Skeletal muscle satellite cell (primary cell): Measurements from ENCODE around the gene CFAP410.
"Not testable (repeated sequence)": the region's sequence is repeated elsewhere in the genome, so short reads cannot be mapped to it uniquely, and the experiment has no call there.

ENCODE experiments used
- H3K27me3 ChIP-seq: 2 replicates; pipeline ENCODE4 v1.7.0; 2013; ENCODE audit warnings: low read length; ENCODE audit not compliant: control insufficient read depth, insufficient read depth
- H3K36me3 ChIP-seq: 2 replicates; pipeline ENCODE4 v1.7.0; 2013; ENCODE audit warnings: mild to moderate bottlenecking, control low read depth, low read length; ENCODE audit not compliant: insufficient read depth
- H3K4me1 ChIP-seq: 2 replicates; pipeline ENCODE4 v1.7.0; 2013; ENCODE audit warnings: low read length; ENCODE audit not compliant: control insufficient read depth, insufficient read depth
- H3K4me2 ChIP-seq: 2 replicates; pipeline ENCODE4 v1.7.0; 2013; ENCODE audit warnings: mild to moderate bottlenecking, low read length
- H3K4me3 ChIP-seq: 2 replicates; pipeline ENCODE4 v1.7.0; 2013; ENCODE audit warnings: low read length
- H3K9ac ChIP-seq: 2 replicates; pipeline ENCODE4 v1.7.0; 2013; ENCODE audit warnings: mild to moderate bottlenecking, low read depth, low read length, moderate library complexity
- H3K9me3 ChIP-seq: replicated peaks from 2 replicates; pipeline ENCODE4 v1.7.0; 2013; ENCODE audit warnings: mild to moderate bottlenecking, control low read depth, low read length

Gene CFAP410

GRCh38 chr21:44305691-44306090, 33.5 kb downstream of the CFAP410 start:
- H3K9me3 ChIP-seq = no peaks in the 10 kb centered on the region
- H3K4me1 ChIP-seq = peaks cover 12% of the 10 kb centered on the region
- H3K4me2 ChIP-seq = no peak overlapping the region
- no peak overlapping the region for H3K9ac ChIP-seq
- H3K36me3 ChIP-seq = peaks cover 19% of the 10 kb centered on the region
- H3K27me3 ChIP-seq = no peaks in the 10 kb centered on the region
- no peak overlapping the region for H3K4me3 ChIP-seq

DNA sequence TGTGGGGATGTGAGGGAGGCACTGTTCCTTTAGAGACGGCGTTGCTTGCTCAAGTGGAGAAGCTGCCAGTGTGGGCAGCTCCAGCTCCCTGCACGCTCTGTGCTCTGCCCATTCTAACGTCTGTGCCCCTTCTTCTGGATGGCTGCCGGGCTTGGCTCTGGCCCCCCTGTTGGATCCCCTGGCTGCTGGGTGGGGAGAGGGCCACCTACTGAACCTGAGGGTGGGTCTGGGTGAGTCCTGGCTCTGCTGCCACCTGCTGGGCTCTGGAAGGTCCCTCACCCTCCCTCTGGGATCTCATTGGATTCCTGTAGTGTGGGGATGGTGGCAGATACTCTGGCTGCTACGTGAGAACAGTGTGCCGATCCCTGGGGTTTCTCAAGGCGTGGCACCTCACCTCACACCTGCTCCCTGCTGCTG, 34.3 kb downstream of the CFAP410 start:
- peaks cover 16% of the 10 kb centered on the region for H3K36me3 ChIP-seq
- peaks cover 14% of the 10 kb centered on the region for H3K4me1 ChIP-seq
- H3K4me3 ChIP-seq = no peak overlapping the region
- H3K9me3 ChIP-seq = no peaks in the 10 kb centered on the region
- H3K4me2 ChIP-seq = no peak overlapping the region
- H3K27me3 ChIP-seq = no peaks in the 10 kb centered on the region
- H3K9ac ChIP-seq = no peak overlapping the region

- H3K9ac ChIP-seq = no peak overlapping the region
- H3K27me3 ChIP-seq = no peaks in the 10 kb centered on the region
- no peak overlapping the region for H3K4me2 ChIP-seq
- H3K36me3 ChIP-seq = peaks cover 13% of the 10 kb centered on the region
- H3K9me3 ChIP-seq = no peaks in the 10 kb centered on the region
- H3K4me1 ChIP-seq = peaks cover 20% of the 10 kb centered on the region
- no peak overlapping the region for H3K4me3 ChIP-seq
Measured at GRCh38 chr21:44304011-44304616, 35.1 kb downstream of the CFAP410 start.

GRCh38 chr21:44303490-44303981, 35.7 kb downstream of the CFAP410 start:
- Histone ChIP-seq H3K36me3 (peaks cover 8% of the 10 kb centered on the region), H3K4me3 (no peak overlapping the region), H3K27me3 (no peaks in the 10 kb centered on the region), H3K9ac (no peak overlapping the region), H3K4me1 (peaks cover 22% of the 10 kb centered on the region), H3K4me2 (no peak overlapping the region), H3K9me3 (no peaks in the 10 kb centered on the region)

- not testable (repeated sequence) for H3K9ac ChIP-seq
- H3K4me1 ChIP-seq = peaks cover 22% of the 10 kb centered on the region
Measured at GRCh38 chr21:44302573-44303401, 36.4 kb downstream of the CFAP410 start.

GRCh38 chr21:44301961-44302406, 37.2 kb downstream of the CFAP410 start:
- Histone ChIP-seq H3K36me3 (peaks cover 8% of the 10 kb centered on the region), H3K9me3 (no peaks in the 10 kb centered on the region), H3K4me1 (peaks cover 22% of the 10 kb centered on the region), H3K9ac (no peak overlapping the region), H3K4me2 (peak overlapping the region; percentile 99), H3K27me3 (no peaks in the 10 kb centered on the region), H3K4me3 (no peak overlapping the region)

More at GRCh38 chr21:44302573-44303401, 36.4 kb downstream of the CFAP410 start:
- not testable (repeated sequence) for H3K4me2 ChIP-seq, H3K4me3 ChIP-seq, H3K27me3 ChIP-seq, H3K36me3 ChIP-seq, H3K9me3 ChIP-seq

GRCh38 chr21:44301141-44301540, 38.0 kb downstream of the CFAP410 start:
- no peaks in the 10 kb centered on the region for H3K9me3 ChIP-seq
- H3K4me2 ChIP-seq = peak overlapping the region; percentile 99
- H3K27me3 ChIP-seq = no peaks in the 10 kb centered on the region
- peak overlapping the region; percentile 96 for H3K4me3 ChIP-seq
- H3K4me1 ChIP-seq = peaks cover 22% of the 10 kb centered on the region
- H3K36me3 ChIP-seq = peaks cover 1% of the 10 kb centered on the region
- peak overlapping the region; percentile 91 for H3K9ac ChIP-seq

DNA sequence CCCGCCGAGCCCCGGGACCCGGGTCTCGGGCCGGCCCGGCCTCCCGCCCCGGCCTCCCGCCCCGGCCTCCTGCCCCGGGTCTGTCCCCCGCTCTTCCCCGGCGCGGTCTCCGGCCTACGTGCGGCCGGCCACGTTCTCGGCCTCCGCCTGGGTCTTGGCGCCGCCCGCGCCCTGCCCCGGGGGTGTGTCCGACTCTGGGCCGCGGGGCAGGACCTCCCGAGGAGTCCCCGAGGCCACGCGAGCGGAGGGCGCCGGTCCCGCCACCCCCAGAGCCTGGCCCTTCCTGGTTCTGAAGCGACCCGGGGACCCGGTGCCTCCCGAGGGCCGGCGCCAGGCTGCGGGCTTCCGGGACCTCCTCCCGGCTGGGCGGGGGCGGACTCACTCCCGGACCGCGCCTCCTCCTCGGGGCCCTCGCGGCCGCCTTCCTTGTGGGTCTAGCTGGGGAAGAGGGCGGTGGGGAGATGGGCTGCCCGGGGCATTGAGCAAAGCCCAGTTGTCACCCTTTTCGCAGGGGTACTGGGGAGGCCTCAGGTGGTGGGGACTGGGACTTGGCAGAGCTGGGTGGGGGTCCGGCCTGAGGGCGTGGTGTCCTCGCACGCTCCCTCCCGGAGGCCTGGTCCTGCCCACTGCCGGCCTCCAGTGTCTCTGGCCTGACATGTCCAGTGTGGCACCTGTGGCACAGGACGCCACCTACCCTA, 38.8 kb downstream of the CFAP410 start:
- Histone ChIP-seq H3K4me1 (peaks cover 22% of the 10 kb centered on the region), H3K9ac (peak overlapping the region; percentile 91), H3K9me3 (no peaks in the 10 kb centered on the region), H3K27me3 (no peaks in the 10 kb centered on the region), H3K4me2 (peak overlapping the region; percentile 99), H3K36me3 (no peaks in the 10 kb centered on the region), H3K4me3 (peak overlapping the region; percentile 96)

DNA sequence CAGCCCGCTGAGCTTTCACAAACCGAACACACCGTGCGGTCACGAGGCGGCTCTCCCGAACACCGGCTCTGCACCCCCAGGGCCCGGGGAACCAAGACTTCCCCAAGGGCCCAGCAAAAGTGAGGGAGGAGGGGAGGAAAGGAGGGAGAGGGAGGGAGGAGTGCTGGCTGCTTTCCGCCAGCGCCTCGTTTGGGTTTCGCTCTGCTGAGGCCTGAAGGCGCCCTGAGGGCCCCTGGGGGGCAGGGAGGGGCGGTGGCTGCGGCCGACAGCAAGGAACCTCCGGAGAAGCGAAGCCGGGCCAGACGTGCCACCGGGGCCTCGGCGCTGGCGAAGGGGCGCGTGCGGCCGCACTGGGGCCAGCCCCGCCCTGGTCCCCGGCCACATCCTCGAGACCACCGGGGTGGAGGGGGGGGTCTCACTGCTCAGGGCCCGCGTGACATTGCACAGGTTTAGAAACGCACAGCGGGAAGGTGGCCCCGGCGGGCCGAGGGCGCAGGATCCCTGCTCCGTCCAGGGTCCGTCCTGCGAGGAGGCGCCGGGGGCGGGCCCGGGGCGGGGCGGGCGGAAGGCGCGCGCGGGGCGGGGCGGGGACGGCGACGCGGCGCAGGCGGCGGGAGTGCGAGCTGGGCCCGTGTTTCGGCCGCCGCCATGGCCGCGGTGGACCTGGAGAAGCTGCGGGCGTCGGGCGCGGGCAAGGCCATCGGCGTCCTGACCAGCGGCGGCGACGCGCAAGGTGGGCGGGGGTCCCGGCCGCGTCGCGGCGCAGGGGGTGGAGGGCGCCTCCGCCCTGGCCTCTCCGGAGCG, 39.5 kb downstream of the CFAP410 start, which contains the start of gene PFKL:
Gene PFKL, plus strand, starts transcription at position 596 of the 804 bp plus-strand sequence. Its CDS starts 53 bp downstream, at position 649.
- Histone ChIP-seq H3K36me3 (no peaks in the 10 kb centered on the region), H3K27me3 (no peaks in the 10 kb centered on the region), H3K9ac (peak within 1 kb of the TSS; percentile 91), H3K4me1 (peaks cover 26% of the 10 kb centered on the region), H3K4me2 (peak within 1 kb of the TSS; percentile 99), H3K9me3 (no peaks in the 10 kb centered on the region), H3K4me3 (peak within 1 kb of the TSS; percentile 96)

- Histone ChIP-seq H3K4me3 (peak overlapping the region; percentile 96), H3K4me1 (peaks cover 31% of the 10 kb centered on the region)
Measured at GRCh38 chr21:44299085-44299457, 40.1 kb downstream of the CFAP410 start.

More at GRCh38 chr21:44299085-44299457, 40.1 kb downstream of the CFAP410 start:
- H3K27me3 ChIP-seq = no peaks in the 10 kb centered on the region
- H3K36me3 ChIP-seq = no peaks in the 10 kb centered on the region
- H3K4me2 ChIP-seq = peak overlapping the region; percentile 99
- no peaks in the 10 kb centered on the region for H3K9me3 ChIP-seq
- H3K9ac ChIP-seq = peak overlapping the region; percentile 91
